Muscle of leg (tissue), 11 donors: ENCODE measurements around the gene DPP8. TPM values are rescaled to one million over a fixed set of nuclear protein-coding genes. Genes with fewer than 3 reads are reported as not detected.
A peak's percentile ranks its signal among the peaks of the same experiment; 100 is the strongest.

Experiments used
- DNase-seq: peaks from one replicate; pipeline ENCODE4 v3.0.0; 2013
- H3K27ac ChIP-seq: one replicate; pipeline ENCODE4 v1.5.1; 2013; ENCODE audit warnings: mild to moderate bottlenecking, low read length, control low read depth
- H3K27me3 ChIP-seq: one replicate; pipeline ENCODE4 v1.6.1; 2013; ENCODE audit warnings: low read length; ENCODE audit not compliant: control insufficient read depth, insufficient read depth
- H3K36me3 ChIP-seq: one replicate; pipeline ENCODE4 v1.6.1; 2013; ENCODE audit warnings: low read length; ENCODE audit not compliant: control insufficient read depth, insufficient read depth
- H3K4me1 ChIP-seq: one replicate; pipeline ENCODE4 v1.6.1; 2013; ENCODE audit warnings: low read length; ENCODE audit not compliant: control insufficient read depth, insufficient read depth
- H3K4me3 ChIP-seq: one replicate; pipeline ENCODE4 v1.5.1; 2013; ENCODE audit warnings: low read length, control low read depth
- H3K9me3 ChIP-seq: replicated peaks from 2 replicates; pipeline ENCODE4 v1.6.1; 2013; ENCODE audit warnings: low read depth, low read length; ENCODE audit not compliant: control insufficient read depth
- WGBS: methylation state at CpG from one replicate; pipeline ENCODE4 v1.1.5; 2013; ENCODE audit warnings: missing lambda C conversion rate; ENCODE audit not compliant: insufficient coverage; 5-methylcytosine and 5-hydroxymethylcytosine counted together
- polyA plus RNA-seq, 8 donors: library from polyadenylated mRNA; unstranded; fragments of 120-200 nt; gene quantifications; one replicate each; pipeline versions ENCODE4 v1.2.1 to v1.2.3, GENCODE V29; 2013; ENCODE audit warnings: inconsistent platforms in 1 of 8, low replicate concordance in 1 of 8; ENCODE audit not compliant: insufficient read length in 8 of 8, insufficient read depth in 1 of 8
- total RNA-seq: library from RNA; stranded (reverse); fragments of 120-200 nt; gene quantifications from one replicate; pipeline ENCODE4 v1.2.4, GENCODE V29; 2013

DPP8 gene
- total and polyA plus RNA-seq, 9 donors = 14.4 to 23.2 (median 20.7) TPM

DNA sequence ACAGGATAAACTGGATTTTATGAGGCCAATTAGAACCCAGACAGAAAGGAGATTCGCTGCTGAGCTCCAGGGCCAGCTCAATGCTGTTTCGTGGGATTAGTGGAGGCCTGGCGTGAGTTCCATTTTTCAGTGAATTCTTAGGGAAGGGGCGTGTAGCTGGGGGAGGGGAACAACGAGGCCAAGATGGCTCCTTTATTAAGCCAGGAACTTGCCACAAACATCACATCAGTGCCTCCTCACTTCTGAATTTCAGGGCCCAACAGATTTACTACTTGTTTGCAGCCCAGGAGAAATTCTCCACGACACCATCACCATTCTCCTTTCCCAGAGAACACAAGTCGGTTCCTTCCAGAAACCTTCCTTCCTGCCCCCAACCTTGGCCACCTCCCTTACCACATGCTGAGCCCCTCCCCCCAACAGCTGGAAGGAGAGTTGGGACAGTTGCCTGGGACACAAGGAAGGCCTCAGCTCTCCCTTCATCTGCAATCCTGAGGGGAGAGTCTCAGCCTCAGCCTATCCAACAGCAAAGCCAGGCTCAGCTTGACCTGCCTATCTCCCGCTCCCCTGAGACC lies 100.6 kb downstream of the DPP8 start:
- peak overlapping the region; percentile 13 for H3K4me3 ChIP-seq

DNA sequence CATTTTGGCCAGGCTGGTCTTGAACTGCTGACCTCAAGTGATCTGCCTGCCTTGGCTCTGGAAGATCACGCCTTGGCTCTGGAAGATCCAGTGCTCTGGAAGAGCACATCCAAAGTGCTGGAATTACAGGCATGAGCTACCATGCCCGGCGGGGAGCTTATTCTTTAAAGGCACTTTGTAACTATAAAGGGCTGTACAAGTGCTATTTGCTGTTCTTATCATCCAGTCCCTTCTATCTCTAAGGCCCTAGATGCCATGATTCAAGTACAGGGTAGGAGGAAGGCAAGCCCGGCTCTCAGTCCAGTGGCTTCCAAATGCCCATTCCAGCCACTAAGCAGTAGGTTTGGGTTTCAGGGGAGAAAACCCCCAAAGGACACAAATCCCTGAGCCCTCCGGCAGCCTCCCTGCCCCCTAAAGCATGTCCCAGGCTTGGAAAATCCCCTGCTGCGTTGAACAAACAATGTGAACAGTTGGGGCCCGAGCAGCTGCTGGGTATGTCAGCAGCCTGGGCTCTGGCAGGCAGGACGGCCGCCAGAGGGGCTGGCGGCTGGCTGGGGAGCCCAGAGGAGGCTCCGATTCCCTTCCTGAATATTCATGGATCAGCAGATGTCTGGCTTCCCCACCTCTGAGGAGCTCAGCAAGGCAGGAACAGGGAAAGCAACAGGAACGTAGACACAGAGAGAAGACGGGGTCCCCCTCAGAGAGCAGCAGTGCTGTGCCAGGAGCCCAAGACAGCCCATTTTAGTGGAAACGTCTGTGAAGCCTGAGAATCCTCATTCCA lies 102.5 kb downstream of the DPP8 start:
- Histone ChIP-seq H3K27ac (peak overlapping the region; percentile 96), H3K36me3 (peaks cover 22% of the 10 kb centered on the region), H3K9me3 (no peaks in the 10 kb centered on the region), H3K4me1 (peaks cover 86% of the 10 kb centered on the region), H3K27me3 (no peaks in the 10 kb centered on the region), H3K4me3 (peak overlapping the region; percentile 21)
- WGBS = 19% methylated on average over 10 of the region's 14 CpGs
- DNase-seq = peak; percentile 91

More for the DNA sequence above, 100.6 kb downstream of the DPP8 start:
- H3K9me3 ChIP-seq = no peaks in the 10 kb centered on the region
- peaks cover 10% of the 10 kb centered on the region for H3K27me3 ChIP-seq
- 38% methylated on average over 1 of the region's 8 CpGs for WGBS
- H3K27ac ChIP-seq = peak overlapping the region; percentile 96
- DNase-seq = peak; percentile 95
- peaks cover 81% of the 10 kb centered on the region for H3K4me1 ChIP-seq
- H3K36me3 ChIP-seq = peaks cover 8% of the 10 kb centered on the region

DNA sequence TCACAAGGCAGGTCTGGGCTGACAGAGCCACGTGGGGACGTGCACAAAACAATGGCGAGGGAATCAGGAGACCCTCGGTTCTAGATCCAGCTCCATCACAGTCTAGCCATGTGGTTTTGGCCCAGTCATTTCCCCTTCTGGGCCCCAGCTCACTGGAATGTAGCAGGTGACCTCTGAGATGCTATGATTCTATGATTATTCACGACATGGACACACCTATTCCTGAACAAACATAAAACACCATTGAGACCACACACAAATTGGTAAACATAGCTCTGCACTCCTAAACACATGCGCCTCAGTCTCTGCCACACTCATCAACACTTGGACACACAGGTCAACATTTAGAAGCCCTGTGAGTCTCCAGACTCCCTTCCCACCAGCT lies 103.7 kb downstream of the DPP8 start:
- peaks cover 85% of the 10 kb centered on the region for H3K4me1 ChIP-seq
- DNase-seq = no peak
- WGBS = 76% methylated on average over 5 of the region's 6 CpGs

DNA sequence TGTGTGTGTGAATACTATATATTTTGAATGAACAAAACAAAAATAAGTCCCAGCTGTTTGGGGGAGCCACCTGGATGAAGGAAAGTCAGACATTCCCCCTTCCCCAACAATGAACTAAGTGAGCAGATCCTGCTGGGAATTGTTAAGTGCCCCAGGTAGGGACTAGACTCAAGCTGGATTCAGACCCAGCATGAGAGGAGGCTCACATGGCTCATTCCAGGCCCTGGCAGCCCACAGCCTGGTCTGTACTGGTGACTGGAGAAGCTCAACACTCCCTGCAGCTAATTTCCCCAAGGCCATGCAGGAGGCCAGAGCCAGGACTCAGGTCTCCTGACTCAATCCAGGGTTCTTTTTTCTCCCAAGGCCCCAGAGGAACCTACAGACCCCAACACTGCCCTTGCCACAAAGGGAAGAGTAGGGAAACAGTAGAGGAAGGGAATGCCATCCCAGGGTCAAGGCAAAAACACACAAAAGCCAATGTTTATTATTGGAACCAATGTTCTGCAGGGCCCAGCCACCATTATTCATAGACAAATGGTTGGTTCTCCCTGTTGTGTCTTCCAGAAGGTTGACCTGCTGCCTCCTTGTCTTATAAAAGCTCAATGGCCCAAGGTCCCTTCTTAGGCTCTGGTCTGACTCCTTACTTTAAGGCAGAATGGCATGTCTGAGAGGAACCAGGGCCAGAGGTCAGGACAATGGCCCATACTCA lies 104.3 kb downstream of the DPP8 start:
- no peaks in the 10 kb centered on the region for H3K9me3 ChIP-seq
- H3K4me1 ChIP-seq = peaks cover 85% of the 10 kb centered on the region
- DNase-seq = no peak
- no peaks in the 10 kb centered on the region for H3K27me3 ChIP-seq
- H3K27ac ChIP-seq = peak overlapping the region; percentile 96
- H3K4me3 ChIP-seq = no peak overlapping the region
- peaks cover 31% of the 10 kb centered on the region for H3K36me3 ChIP-seq

More for the DNA sequence above, 103.7 kb downstream of the DPP8 start:
- H3K27ac ChIP-seq = peak overlapping the region; percentile 96
- H3K27me3 ChIP-seq = no peaks in the 10 kb centered on the region
- H3K36me3 ChIP-seq = peaks cover 30% of the 10 kb centered on the region
- no peak overlapping the region for H3K4me3 ChIP-seq
- no peaks in the 10 kb centered on the region for H3K9me3 ChIP-seq

DNA sequence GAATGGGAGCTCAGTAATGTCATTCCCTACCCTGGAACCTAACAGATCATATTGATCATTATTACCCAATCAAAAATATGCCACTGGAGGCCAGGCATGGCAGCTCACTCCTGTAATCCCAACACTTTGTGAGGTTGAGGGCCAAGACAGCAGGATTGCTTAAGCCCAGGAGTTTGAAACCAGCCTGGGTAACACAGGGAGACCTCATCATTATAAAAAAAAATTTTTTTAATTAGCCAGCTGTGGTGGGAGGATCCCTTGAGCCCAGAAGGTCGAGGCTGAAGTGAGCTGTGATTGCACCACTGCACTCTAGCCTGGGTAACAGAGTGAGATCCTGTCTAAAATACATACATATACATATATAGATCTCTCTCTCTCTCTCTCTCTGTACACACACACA lies 104.9 kb downstream of the DPP8 start:
- no peaks in the 10 kb centered on the region for H3K9me3 ChIP-seq
- no peaks in the 10 kb centered on the region for H3K27me3 ChIP-seq
- no peak overlapping the region for H3K27ac ChIP-seq
- WGBS = no CpG with 5 or more reads among the region's 1 CpG
- H3K4me1 ChIP-seq = peaks cover 81% of the 10 kb centered on the region
- H3K4me3 ChIP-seq = no peak overlapping the region
- DNase-seq = no peak
- peaks cover 35% of the 10 kb centered on the region for H3K36me3 ChIP-seq

DNA sequence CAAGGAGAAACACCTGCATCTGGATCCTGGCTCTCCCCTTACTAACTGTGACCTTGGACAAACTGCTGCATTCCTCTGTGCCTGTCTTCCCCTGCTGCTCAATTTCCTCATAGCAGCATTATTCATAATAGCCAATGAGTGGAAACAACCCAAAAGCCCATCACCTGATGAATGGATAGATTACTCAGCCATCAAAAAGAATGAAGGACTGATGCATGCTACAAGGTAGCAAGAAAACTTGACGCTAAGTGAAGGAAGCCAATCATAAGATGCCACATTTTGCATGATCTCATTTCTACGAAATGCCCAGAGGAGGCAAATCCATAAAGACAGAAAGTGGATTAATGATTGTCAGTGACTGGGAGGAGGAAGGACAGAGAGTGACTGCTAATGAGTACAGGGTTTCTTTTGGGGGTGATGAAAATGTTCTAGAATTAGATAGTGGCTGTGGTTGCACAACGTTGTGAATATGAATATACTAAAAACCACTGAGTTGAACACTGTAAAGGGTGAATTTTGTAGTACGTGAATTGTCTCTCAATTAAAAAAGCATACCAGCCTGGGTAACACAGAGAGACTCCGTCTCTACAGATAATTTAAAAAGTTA lies 105.9 kb downstream of the DPP8 start:
- H3K27ac ChIP-seq = no peak overlapping the region

DNA sequence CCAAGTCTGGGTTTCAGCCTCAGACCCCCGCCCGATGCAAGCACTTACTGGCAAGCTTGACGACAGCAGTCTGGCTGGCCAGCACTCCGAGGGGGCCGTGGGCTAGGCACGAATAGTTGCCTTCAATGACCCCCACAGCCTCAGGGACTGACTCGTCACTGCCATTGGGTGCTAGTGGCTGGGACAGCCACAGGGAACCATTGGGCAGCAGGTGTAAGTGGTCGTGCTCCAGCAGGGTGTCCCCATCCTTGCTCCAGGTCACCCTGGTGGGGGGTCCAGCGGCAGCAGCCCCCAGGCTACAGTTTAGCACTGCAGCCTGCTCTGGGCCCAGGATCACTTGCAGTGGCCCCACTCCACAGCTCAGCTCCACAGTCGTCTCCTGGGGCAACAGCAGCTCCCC lies 106.5 kb downstream of the DPP8 start:
- no peaks in the 10 kb centered on the region for H3K27me3 ChIP-seq
- WGBS = 79% methylated on average over 10 of the region's 10 CpGs
- peaks cover 44% of the 10 kb centered on the region for H3K36me3 ChIP-seq
- no peak overlapping the region for H3K27ac ChIP-seq
- peaks cover 74% of the 10 kb centered on the region for H3K4me1 ChIP-seq
- no peaks in the 10 kb centered on the region for H3K9me3 ChIP-seq
- H3K4me3 ChIP-seq = no peak overlapping the region
- DNase-seq = no peak

More for the DNA sequence above, 105.9 kb downstream of the DPP8 start:
- Histone ChIP-seq H3K9me3 (no peaks in the 10 kb centered on the region), H3K27me3 (no peaks in the 10 kb centered on the region), H3K4me3 (no peak overlapping the region), H3K36me3 (peaks cover 40% of the 10 kb centered on the region), H3K4me1 (peaks cover 75% of the 10 kb centered on the region)
- WGBS = 77% methylated on average over 3 of the region's 5 CpGs
- DNase-seq = no peak

DNA sequence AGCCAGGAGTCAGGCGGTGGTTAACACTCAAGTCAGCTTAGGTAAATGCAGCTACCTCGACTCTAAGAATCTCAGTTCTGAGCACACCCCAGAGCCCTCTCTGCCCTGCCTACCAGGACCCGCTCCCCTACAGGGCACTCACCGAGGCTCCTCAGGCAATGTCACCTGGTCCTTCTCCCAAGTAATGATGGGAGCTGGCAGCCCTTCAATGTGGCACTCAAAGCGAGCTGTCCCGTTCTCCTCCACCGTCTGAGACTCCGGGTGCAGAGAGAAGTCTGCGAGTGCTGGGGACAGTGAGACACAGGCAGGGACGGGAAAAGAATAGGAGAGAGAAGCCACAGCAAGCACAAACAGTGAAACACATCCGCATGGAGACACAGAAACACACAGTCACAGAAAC lies 107.5 kb downstream of the DPP8 start:
- Histone ChIP-seq H3K9me3 (no peaks in the 10 kb centered on the region), H3K4me3 (no peak overlapping the region), H3K36me3 (peaks cover 44% of the 10 kb centered on the region), H3K27ac (no peak overlapping the region), H3K4me1 (peaks cover 68% of the 10 kb centered on the region), H3K27me3 (no peaks in the 10 kb centered on the region)
- WGBS = 85% methylated on average over 8 of the region's 11 CpGs
- DNase-seq = no peak

DNA sequence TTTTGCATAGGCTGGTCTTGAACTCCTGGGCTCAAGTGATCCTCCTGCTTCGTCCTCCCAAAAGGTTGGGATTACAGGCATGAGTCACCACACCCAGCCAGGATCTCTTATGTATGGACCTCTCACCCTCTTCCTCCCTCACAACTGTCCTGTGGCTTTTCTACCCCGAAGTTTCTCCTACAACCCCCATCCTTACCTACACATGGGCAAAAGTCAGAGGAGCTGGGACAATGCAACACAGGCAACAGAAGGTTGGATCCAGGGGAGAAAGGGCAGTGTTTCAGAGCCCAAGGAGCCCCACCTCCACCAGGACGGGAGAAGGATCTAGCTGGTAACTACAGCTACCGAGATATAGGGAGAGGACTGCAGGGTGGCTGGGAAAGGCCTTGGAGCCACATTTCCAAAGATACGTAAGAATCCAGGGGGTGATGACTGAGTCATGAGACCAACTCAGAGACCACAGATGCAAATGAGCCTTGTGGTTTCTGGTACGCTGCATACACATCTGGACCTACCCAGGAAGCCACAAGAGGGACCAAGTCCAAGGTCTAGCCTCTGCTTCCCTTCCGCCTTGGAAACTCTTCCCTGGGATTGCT lies 108.4 kb downstream of the DPP8 start:
- no peak overlapping the region for H3K4me3 ChIP-seq
- 77% methylated on average over 4 of the region's 7 CpGs for WGBS
- DNase-seq = no peak
- H3K27ac ChIP-seq = no peak overlapping the region
- H3K9me3 ChIP-seq = no peaks in the 10 kb centered on the region
- peaks cover 44% of the 10 kb centered on the region for H3K36me3 ChIP-seq
- H3K27me3 ChIP-seq = no peaks in the 10 kb centered on the region
- peaks cover 62% of the 10 kb centered on the region for H3K4me1 ChIP-seq
